ENCODE results near the gene SRL.

DNA sequence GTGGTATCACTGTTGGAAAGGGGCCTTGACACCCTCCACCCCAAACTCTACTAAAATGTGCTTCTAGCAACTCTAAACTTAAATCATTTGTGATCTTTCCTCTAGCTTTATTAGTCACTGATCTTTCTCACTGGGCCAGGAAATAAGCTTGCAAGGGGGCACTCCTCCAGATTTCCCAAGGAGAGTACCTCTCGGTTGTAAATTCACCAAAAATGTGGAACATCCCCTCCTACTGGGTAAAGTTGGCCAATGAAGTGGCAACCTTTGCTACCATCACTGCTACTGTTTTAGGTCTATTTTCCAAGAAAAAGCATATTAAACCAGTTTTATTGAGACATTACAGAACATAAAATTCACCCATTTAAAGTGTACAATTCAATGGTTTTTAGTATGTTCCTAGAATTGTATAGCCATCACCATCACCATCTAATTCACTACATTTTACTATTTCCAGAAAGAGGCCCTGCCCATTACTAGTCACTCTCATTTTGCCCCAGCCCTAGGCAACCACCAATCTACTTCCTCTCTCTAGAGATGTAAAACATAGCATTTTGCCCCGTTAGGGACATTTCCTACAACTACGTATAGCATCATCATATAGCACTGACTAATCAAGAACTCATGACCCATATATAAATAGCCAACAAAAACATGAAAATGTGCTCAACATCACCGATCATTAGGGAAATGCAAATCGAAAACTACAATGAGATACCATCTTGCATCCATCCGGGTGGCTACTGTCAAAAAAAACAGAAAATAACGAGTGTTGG, 81.0 kb downstream of the SRL start:
- TF ChIP-seq, protein P1, sequence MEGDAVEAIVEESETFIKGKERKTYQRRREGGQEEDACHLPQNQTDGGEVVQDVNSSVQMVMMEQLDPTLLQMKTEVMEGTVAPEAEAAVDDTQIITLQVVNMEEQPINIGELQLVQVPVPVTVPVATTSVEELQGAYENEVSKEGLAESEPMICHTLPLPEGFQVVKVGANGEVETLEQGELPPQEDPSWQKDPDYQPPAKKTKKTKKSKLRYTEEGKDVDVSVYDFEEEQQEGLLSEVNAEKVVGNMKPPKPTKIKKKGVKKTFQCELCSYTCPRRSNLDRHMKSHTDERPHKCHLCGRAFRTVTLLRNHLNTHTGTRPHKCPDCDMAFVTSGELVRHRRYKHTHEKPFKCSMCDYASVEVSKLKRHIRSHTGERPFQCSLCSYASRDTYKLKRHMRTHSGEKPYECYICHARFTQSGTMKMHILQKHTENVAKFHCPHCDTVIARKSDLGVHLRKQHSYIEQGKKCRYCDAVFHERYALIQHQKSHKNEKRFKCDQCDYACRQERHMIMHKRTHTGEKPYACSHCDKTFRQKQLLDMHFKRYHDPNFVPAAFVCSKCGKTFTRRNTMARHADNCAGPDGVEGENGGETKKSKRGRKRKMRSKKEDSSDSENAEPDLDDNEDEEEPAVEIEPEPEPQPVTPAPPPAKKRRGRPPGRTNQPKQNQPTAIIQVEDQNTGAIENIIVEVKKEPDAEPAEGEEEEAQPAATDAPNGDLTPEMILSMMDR (IDR thresholded peaks at IDR 0.05; ENCODE audit: poor library complexity, severe bottlenecking) = no peak
- TF ChIP-seq POLR2AphosphoS5 (IDR thresholded peaks at IDR 0.05) (no peak), EZH2 (IDR thresholded peaks at IDR 0.05; ENCODE audit: borderline replicate concordance, insufficient read depth, low read length, poor library complexity, severe bottlenecking) (no peak), TAF1 (IDR thresholded peaks at IDR 0.05; ENCODE audit: low read depth) (no peak), SMC3 (conservative IDR thresholded peaks at IDR 0.05; ENCODE audit: poor library complexity) (no peak)
- TF ChIP-seq, protein P2, sequence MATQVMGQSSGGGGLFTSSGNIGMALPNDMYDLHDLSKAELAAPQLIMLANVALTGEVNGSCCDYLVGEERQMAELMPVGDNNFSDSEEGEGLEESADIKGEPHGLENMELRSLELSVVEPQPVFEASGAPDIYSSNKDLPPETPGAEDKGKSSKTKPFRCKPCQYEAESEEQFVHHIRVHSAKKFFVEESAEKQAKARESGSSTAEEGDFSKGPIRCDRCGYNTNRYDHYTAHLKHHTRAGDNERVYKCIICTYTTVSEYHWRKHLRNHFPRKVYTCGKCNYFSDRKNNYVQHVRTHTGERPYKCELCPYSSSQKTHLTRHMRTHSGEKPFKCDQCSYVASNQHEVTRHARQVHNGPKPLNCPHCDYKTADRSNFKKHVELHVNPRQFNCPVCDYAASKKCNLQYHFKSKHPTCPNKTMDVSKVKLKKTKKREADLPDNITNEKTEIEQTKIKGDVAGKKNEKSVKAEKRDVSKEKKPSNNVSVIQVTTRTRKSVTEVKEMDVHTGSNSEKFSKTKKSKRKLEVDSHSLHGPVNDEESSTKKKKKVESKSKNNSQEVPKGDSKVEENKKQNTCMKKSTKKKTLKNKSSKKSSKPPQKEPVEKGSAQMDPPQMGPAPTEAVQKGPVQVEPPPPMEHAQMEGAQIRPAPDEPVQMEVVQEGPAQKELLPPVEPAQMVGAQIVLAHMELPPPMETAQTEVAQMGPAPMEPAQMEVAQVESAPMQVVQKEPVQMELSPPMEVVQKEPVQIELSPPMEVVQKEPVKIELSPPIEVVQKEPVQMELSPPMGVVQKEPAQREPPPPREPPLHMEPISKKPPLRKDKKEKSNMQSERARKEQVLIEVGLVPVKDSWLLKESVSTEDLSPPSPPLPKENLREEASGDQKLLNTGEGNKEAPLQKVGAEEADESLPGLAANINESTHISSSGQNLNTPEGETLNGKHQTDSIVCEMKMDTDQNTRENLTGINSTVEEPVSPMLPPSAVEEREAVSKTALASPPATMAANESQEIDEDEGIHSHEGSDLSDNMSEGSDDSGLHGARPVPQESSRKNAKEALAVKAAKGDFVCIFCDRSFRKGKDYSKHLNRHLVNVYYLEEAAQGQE (IDR thresholded peaks at IDR 0.05; ENCODE audit: borderline replicate concordance) = no peak
